D721Med (cell line): Measurements from ENCODE around the gene ANKRD44.

Source experiments
- DNase-seq: peaks from one replicate; pipeline ENCODE4 v3.0.0; 2011; ENCODE audit warnings: low spot score; ENCODE audit not compliant: insufficient read length
- FAIRE-seq: peaks from 2 replicates; lab custom pipeline; 2011; peaks lifted over from hg19 to GRCh38; lab: Jason Lieb, UNC
- TF ChIP-seq, protein P1 (sequence below): IDR thresholded peaks from 2 replicates; pipeline ENCODE4 v1.5.1; 2012; ENCODE audit warnings: mild to moderate bottlenecking, control low read depth; ENCODE audit not compliant: insufficient read depth; ENCODE audit errors: missing control alignments

Gene ANKRD44

DNA sequence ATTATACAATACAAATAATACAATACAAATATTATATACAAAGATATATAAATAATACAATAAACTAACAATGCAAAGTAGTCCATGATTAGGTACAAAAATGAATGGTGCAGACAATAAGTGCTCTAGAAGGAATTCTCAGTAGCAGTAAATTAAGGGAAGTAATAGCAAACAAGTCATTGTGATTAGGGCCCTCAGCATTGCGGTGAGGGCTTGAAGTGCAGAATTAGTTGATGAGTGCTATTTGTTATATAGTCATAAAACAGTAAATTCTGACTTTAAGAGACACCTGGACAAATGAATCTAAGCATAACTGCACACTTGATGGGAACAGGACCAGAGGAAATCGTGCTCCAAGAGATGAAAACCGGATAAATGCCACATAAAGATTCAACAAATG, 74.9 kb downstream of the ANKRD44 start:
- TF ChIP-seq, protein P1, sequence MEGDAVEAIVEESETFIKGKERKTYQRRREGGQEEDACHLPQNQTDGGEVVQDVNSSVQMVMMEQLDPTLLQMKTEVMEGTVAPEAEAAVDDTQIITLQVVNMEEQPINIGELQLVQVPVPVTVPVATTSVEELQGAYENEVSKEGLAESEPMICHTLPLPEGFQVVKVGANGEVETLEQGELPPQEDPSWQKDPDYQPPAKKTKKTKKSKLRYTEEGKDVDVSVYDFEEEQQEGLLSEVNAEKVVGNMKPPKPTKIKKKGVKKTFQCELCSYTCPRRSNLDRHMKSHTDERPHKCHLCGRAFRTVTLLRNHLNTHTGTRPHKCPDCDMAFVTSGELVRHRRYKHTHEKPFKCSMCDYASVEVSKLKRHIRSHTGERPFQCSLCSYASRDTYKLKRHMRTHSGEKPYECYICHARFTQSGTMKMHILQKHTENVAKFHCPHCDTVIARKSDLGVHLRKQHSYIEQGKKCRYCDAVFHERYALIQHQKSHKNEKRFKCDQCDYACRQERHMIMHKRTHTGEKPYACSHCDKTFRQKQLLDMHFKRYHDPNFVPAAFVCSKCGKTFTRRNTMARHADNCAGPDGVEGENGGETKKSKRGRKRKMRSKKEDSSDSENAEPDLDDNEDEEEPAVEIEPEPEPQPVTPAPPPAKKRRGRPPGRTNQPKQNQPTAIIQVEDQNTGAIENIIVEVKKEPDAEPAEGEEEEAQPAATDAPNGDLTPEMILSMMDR = no peak
- DNase-seq = no peak

DNA sequence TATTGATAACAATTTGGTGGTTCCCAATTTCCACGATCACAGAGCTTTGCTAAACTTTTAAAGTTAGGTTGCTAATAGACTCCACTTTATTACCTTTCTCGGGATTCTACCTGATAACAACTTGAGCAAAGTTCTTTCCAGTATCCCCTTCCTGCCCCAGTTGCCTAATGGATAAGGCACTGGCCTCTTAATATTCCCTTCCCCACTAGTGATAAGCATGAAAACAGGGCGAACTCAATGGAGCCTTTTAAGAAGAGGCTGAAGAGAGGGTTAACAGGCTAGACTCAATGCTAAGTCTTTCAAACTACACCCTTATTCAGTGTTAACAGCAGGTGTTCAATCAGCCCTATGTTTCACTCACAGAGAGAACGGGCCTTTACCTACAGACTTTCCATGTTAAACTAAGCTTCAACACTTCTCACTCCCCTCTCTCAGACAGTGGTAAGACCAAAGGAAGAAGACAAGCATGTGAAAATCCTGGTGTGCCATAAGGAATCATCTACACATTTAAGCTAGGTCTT, 75.8 kb downstream of the ANKRD44 start:
- DNase-seq (no peak), FAIRE-seq (no peak)
- TF ChIP-seq, protein P1 = no peak

More for the DNA sequence above, 74.9 kb downstream of the ANKRD44 start:
- no peak for FAIRE-seq

DNA sequence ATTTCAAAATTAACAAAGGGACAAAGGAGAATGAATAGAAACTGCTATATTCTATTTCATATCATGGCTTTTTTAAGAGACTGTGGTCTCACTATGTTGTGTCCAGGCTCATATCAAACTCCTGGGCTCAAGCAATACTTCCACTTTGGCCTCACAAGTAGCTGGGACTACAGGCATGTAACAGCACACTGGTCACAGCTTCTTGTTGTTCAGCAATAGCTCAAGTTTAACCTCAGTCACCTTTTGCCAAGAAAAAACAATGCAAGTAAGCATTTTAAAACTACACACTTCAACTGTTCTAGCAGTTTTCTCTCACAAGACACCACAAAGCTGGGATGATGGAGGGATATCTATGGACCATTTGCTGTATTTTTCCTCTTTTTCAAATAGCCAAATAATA, 77.1 kb downstream of the ANKRD44 start:
- TF ChIP-seq, protein P1 = no peak
- DNase-seq (no peak), FAIRE-seq (no peak)

DNA sequence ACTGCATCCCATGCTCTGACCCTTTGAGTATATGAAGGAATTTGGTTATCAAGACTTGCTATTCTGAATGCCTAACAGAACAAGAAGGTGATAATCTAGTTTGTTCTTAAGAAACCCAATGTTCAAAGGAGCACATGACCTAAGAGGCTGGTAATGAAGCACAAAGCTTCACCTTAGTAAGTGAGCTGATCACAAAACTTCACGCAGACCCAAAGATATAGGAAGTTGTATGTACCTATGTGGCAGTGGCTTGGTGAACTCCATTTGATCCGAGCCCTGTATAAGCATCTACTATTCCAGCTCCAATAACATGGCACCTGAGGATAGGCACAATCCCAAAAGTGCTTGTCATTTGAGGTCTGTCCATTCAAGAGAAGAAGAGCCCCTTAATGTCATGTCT, 78.6 kb downstream of the ANKRD44 start:
- TF ChIP-seq, protein P1 = no peak
- no peak for DNase-seq
- no peak for FAIRE-seq

DNA sequence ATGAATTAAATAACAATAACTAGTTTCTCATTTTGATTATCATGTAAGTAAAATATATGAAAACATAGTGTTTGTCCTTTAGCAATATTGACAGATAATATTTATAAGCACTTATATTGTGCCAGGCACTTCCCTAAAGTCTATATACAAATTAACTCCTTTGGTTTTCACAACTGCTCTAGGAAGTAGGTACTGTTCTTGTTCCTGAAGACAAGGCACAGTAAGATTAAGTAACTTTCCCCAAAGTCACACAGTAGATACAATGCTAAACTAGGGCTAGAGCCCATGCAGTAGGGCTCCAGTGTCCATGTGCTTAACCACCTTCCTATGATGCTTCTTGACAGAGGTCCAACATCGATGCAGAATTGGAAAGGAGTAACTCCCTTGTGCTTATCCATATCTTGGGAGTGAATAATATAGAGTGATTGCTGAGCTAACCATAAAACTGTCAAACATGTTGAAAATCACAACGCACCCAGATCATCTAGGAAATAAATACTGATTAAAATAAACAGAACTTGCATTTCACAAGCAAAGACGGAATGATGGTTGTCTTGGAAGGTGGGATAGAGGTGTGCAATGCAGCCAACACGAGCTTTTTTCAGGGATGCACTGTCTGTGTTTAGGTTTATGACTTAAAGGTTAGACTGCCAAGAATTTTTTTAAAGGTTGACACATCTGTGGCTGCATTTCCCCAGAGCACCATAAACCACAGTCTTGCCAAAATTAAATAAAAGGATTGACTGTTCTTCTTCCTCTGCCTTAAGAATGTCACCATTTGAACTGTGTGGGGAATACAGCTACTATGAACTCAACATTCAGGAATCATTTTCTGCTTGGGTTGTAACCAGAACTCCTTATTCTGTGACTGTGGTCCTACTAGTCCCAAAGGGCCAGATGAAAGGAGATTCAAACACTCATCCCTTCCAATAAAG, 80.8 kb downstream of the ANKRD44 start:
- no peak for FAIRE-seq
- no peak for DNase-seq
- TF ChIP-seq, protein P1 = no peak

DNA sequence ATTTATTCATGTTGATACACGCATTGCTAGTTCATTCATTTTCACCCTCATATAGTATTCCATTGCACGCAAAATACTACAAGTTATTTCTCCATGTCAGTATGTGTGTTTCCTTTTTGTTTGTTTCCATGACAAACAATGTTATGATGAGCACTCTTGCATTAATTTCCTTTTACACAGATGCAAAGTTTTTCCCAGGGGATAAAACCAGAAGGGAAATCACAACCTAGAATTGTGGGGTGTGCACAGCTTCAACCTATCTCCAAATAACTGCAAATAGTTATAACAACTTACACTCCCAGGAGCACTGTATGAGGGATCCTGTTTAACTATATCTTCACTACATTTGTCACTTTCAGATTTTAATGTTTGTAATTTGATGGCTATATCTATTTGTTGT, 87.1 kb downstream of the ANKRD44 start:
- TF ChIP-seq, protein P1 = no peak
- no peak for FAIRE-seq
- DNase-seq = no peak

DNA sequence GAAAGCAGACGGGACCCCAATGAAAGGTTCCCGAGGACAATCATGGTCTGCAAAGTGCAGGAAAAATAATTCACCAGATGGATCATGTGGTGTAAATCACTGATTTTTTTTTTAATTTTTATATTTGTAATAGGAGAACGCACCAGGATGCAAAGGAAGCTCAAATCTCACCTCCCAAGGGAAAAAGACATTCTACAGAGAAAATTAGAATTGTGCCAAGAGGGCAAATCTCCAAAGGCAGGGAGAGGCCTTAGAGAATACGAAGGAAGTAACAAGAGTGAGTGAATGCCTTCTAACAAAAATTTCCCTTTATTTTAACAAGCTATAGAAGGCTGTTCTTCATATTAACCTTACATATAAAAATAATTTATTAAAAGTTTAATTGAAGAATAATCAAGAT, 90.9 kb downstream of the ANKRD44 start:
- TF ChIP-seq, protein P1 = no peak
- DNase-seq = no peak
- no peak for FAIRE-seq
